Measurements from ENCODE around the gene F7. TPM values are rescaled to one million over a fixed set of nuclear protein-coding genes. Genes with fewer than 3 reads are reported as not detected.
"Not testable (repeated sequence)": the region's sequence is repeated elsewhere in the genome, so short reads cannot be mapped to it uniquely, and the experiment has no call there.

The F7 gene
- total RNA-seq, 3 donors from 2014 or later: 0.15 to 0.48 (median 0.33) TPM

DNA sequence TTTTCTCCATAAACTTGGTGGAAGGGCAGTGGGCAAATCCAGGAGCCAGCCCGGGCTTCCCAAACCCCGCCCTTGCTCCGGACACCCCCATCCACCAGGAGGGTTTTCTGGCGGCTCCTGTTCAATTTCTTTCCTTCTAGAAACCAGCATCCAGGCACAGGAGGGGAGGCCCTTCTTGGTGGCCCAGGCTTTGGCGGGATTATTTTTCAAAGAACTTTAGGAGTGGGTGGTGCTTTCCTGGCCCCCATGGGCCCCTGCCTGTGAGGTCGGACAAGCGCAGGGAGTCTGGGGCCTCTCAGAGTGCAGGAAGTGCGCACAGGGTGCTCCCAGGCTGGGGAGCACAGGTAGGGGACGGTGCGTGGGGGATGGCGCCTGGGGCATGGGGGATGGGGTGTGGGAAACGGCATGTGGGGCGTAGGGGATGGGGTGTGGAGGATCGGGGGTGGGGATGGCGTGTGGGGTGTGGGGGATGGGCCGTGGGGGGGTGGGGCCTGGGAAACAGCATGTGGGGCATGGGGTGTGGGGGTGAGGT is 396 bp downstream of the F7 start:
- intact Hi-C loops (cut with DNase I; ENCODE audit: low total_unique reads): no loop called here
- Histone ChIP-seq H3K36me3 (no peaks in the 10 kb centered on the region), H3K9me3 (no peaks in the 10 kb centered on the region), H3K4me3 (no peak overlapping the region), H3K4me1 (peaks cover 5 to 6% of the 10 kb centered on the region in 2 donors), H3K27me3 (peaks cover 11 to 36% of the 10 kb centered on the region in 2 donors), H3K27ac (peak overlapping the region in 1 of 2 donors; percentile 7)
- DNase-seq (ENCODE audit: low spot score in 2 of 2): no peak
- no peak for TF ChIP-seq POLR2AphosphoS5 (IDR thresholded peaks at IDR 0.05)
- TF ChIP-seq POLR2A (IDR thresholded peaks at IDR 0.05): no peak
- no peak for TF ChIP-seq CTCF (IDR thresholded peaks at IDR 0.05)

GRCh38 chr13:113106711-113107351 is 1.2 kb downstream of the F7 start:
- TF ChIP-seq POLR2A (IDR thresholded peaks at IDR 0.05) (no peak), CTCF (IDR thresholded peaks at IDR 0.05) (no peak), POLR2AphosphoS5 (IDR thresholded peaks at IDR 0.05) (no peak)
- Histone ChIP-seq H3K27me3 (peaks cover 11 to 37% of the 10 kb centered on the region in 2 donors), H3K4me3 (no peak overlapping the region), H3K9me3 (no peaks in the 10 kb centered on the region), H3K36me3 (no peaks in the 10 kb centered on the region), H3K4me1 (peaks cover 6% of the 10 kb centered on the region in 2 donors), H3K27ac (no peak overlapping the region)
- intact Hi-C loops (cut with DNase I; ENCODE audit: low total_unique reads): no loop called here
- no peak for DNase-seq (ENCODE audit: low spot score in 2 of 2)

- H3K4me3 ChIP-seq; H3K9me3 ChIP-seq; intact Hi-C loops (cut with DNase I; ENCODE audit: low total_unique reads); H3K4me1 ChIP-seq; DNase-seq (ENCODE audit: low spot score in 2 of 2); H3K27ac ChIP-seq; H3K36me3 ChIP-seq: not testable (repeated sequence)
- H3K27me3 ChIP-seq: peaks cover 11 to 36% of the 10 kb centered on the region in 2 donors
Measured at GRCh38 chr13:113108521-113108920, 2.9 kb downstream of the F7 start.

GRCh38 chr13:113109151-113110047 is 3.8 kb downstream of the F7 start:
- Histone ChIP-seq H3K4me3 (peak overlapping the region; percentile 34 to 75 (median 54)), H3K36me3 (no peaks in the 10 kb centered on the region), H3K27ac (no peak overlapping the region), H3K4me1 (peaks cover 6% of the 10 kb centered on the region in 2 donors), H3K27me3 (peaks cover 11 to 28% of the 10 kb centered on the region in 2 donors), H3K9me3 (no peaks in the 10 kb centered on the region)
- intact Hi-C loops (cut with DNase I; ENCODE audit: low total_unique reads): no loop called here
- no peak for TF ChIP-seq CTCF (IDR thresholded peaks at IDR 0.05)
- TF ChIP-seq POLR2AphosphoS5 (IDR thresholded peaks at IDR 0.05): no peak
- TF ChIP-seq POLR2A (IDR thresholded peaks at IDR 0.05): no peak
- DNase-seq (ENCODE audit: low spot score in 2 of 2): no peak

GRCh38 chr13:113110048-113110851 is 4.7 kb downstream of the F7 start:
- no peak for DNase-seq (ENCODE audit: low spot score in 2 of 2)
- peaks cover 11 to 24% of the 10 kb centered on the region in 2 donors for H3K27me3 ChIP-seq
- H3K9me3 ChIP-seq: no peaks in the 10 kb centered on the region
- H3K4me1 ChIP-seq: peaks cover 6% of the 10 kb centered on the region in 2 donors
- TF ChIP-seq POLR2A (IDR thresholded peaks at IDR 0.05) (no peak), POLR2AphosphoS5 (IDR thresholded peaks at IDR 0.05) (no peak), CTCF (IDR thresholded peaks at IDR 0.05) (no peak)
- intact Hi-C loops (cut with DNase I; ENCODE audit: low total_unique reads): no loop called here
- no peaks in the 10 kb centered on the region for H3K36me3 ChIP-seq
- no peak overlapping the region for H3K27ac ChIP-seq
- peak overlapping the region; percentile 34 to 75 (median 54) for H3K4me3 ChIP-seq
